B cell (primary cell): ENCODE measurements around the gene MTIF2.
"Not testable (repeated sequence)": the region's sequence is repeated elsewhere in the genome, so short reads cannot be mapped to it uniquely, and the experiment has no call there.

ENCODE experiments used
- CTCF ChIP-seq: fragments of 200-600 bp; IDR thresholded peaks from one replicate; pipeline ENCODE4 v1.8.0; 2022; ENCODE audit warnings: antibody characterized with exemption, mild to moderate bottlenecking
- EZH2 ChIP-seq: IDR thresholded peaks from 2 replicates; pipeline ENCODE4 v1.6.1; 2012; ENCODE audit warnings: borderline replicate concordance, low read depth, mild to moderate bottlenecking, moderate library complexity, low read length; ENCODE audit not compliant: insufficient read depth, poor library complexity, severe bottlenecking

GRCh38 chr2:55241582-55241981, 27.4 kb downstream of the MTIF2 start:
- not testable (repeated sequence) for TF ChIP-seq CTCF, EZH2
